GM12892 (cell line): ENCODE measurements around the gene HOXC10.

Experiments used
- DNase-seq: peaks from one replicate; pipeline ENCODE4 v3.0.0; 2011; ENCODE audit not compliant: insufficient read length
- FAIRE-seq: peaks from 2 replicates; lab custom pipeline; 2011; peaks lifted over from hg19 to GRCh38; lab: Jason Lieb, UNC
- POLR2A ChIP-seq: IDR thresholded peaks from 2 replicates; pipeline ENCODE4 v1.6.1; 2011; ENCODE audit warnings: low read depth, low read length, control low read depth
- POLR2AphosphoS5 ChIP-seq: IDR thresholded peaks from 2 replicates; pipeline ENCODE4 v1.6.1; 2011; ENCODE audit warnings: low read depth, low read length, control low read depth
- TAF1 ChIP-seq: IDR thresholded peaks from 2 replicates; pipeline ENCODE4 v1.6.1; 2011; ENCODE audit warnings: low read depth, mild to moderate bottlenecking, control low read depth, low read length, borderline replicate concordance

HOXC10 gene

GRCh38 chr12:54018468-54018984 lies 33.6 kb downstream of the HOXC10 start:
- FAIRE-seq = peak; percentile 36
- TF ChIP-seq POLR2AphosphoS5 (no peak), TAF1 (no peak), POLR2A (no peak; the same call in 1 of the 2 replicates)
- DNase-seq = peak; percentile 49

GRCh38 chr12:54019091-54019811 lies 34.3 kb downstream of the HOXC10 start:
- FAIRE-seq = no peak
- no peak for DNase-seq
- TF ChIP-seq POLR2AphosphoS5 = no peak
- no peak for TF ChIP-seq POLR2A
- no peak for TF ChIP-seq TAF1

- TF ChIP-seq TAF1 (no peak), POLR2A (no peak), POLR2AphosphoS5 (no peak)
- FAIRE-seq = no peak
- no peak for DNase-seq
These were observed 35.1 kb downstream of the HOXC10 start for GRCh38 chr12:54019924-54020590.

GRCh38 chr12:54020591-54021405 lies 35.9 kb downstream of the HOXC10 start:
- DNase-seq (no peak), FAIRE-seq (no peak)

GRCh38 chr12:54021432-54022013 lies 36.6 kb downstream of the HOXC10 start:
- FAIRE-seq = peak; percentile 79
- DNase-seq = no peak
- TF ChIP-seq POLR2AphosphoS5 (no peak), POLR2A (no peak), TAF1 (no peak)

More at GRCh38 chr12:54020591-54021405, 35.9 kb downstream of the HOXC10 start:
- TF ChIP-seq TAF1 (no peak), POLR2AphosphoS5 (no peak), POLR2A (no peak)

- no peak for TF ChIP-seq POLR2A
- no peak for TF ChIP-seq TAF1
- no peak for TF ChIP-seq POLR2AphosphoS5
- DNase-seq (no peak), FAIRE-seq (no peak)
These were observed 38.3 kb downstream of the HOXC10 start for GRCh38 chr12:54022960-54023884.

- FAIRE-seq (no peak), DNase-seq (no peak)
- TF ChIP-seq POLR2AphosphoS5 = no peak
- no peak for TF ChIP-seq POLR2A
- TF ChIP-seq TAF1 = no peak
These were observed 39.2 kb downstream of the HOXC10 start for GRCh38 chr12:54024127-54024526.

- no peak for DNase-seq
- no peak for FAIRE-seq
- TF ChIP-seq TAF1 (no peak), POLR2A (no peak), POLR2AphosphoS5 (no peak)
These were observed 39.8 kb downstream of the HOXC10 start for GRCh38 chr12:54024581-54025305.

- TF ChIP-seq POLR2AphosphoS5 = no peak
- no peak for TF ChIP-seq POLR2A
- TF ChIP-seq TAF1 = no peak
- FAIRE-seq (no peak), DNase-seq (no peak)
These were observed 40.8 kb downstream of the HOXC10 start for GRCh38 chr12:54025499-54026405.
